K562 (cell line): ENCODE measurements around the gene DEF6. TPM values are rescaled to one million over a fixed set of nuclear protein-coding genes. Genes with fewer than 3 reads are reported as not detected.

Source experiments
- ATAC-seq: fragments of 200-7000 bp; cut with Tn5 transposase; 3 replicates; pipeline ENCODE4 v1.9.1; 2020; ENCODE audit warnings: moderate library complexity
- BruUV-seq: library from RNA; stranded (reverse); fragments of 400-500 nt; replicated peaks from 2 replicates; lab custom pipeline; 2021; lab: Mats Ljungman, UMichigan
- CTCF ChIA-PET: fragments of 300-600 bp; formaldehyde crosslinking; extraction: SDS; loops from one replicate; lab custom pipeline; 2021; ENCODE audit warnings: low intra/inter-chr PET ratio; lab: Yijun Ruan, JAX
- POLR2A ChIA-PET: fragments of 300-600, 350-650 bp; sonication (Branson Sonifier 250); formaldehyde crosslinking; extraction: SDS; loops from one replicate; lab custom pipeline; 2021; ENCODE audit warnings: antibody characterized with exemption, inconsistent platforms; lab: Yijun Ruan, JAX
- DNase-seq, 4 experiments: peaks; one replicate each; pipeline versions ENCODE4 v3.0.0 to v3.0.0-alpha.2; 2011 to 2018; ENCODE audit warnings: low spot score in 3 of 4, mixed read lengths in 3 of 4; ENCODE audit errors: extremely low read depth in 1 of 4
- FAIRE-seq: peaks from 2 replicates; lab custom pipeline; 2011; peaks lifted over from hg19 to GRCh38; lab: Jason Lieb, UNC
- H2AFZ ChIP-seq: 2 replicates; pipeline ENCODE4 v1.6.0; 2011; ENCODE audit warnings: low read depth, low read length, control low read depth, inconsistent platforms
- H3K27ac ChIP-seq: fragments of 200-600 bp; 3 replicates; pipeline ENCODE4 v1.8.0; 2011; ENCODE audit warnings: low read depth, mild to moderate bottlenecking, control low read depth, inconsistent platforms, low read length, moderate library complexity, mixed read lengths; ENCODE audit errors: extremely low read depth
- H3K27me3 ChIP-seq, 2 experiments: fragments of 300-600 bp in 1 of 2; 2 replicates in 1 of 2; 3 replicates in 1 of 2; pipeline versions ENCODE4 v1.6.0 to v1.8.0; 2011; ENCODE audit warnings: inconsistent platforms in 2 of 2, low read length in 2 of 2, mild to moderate bottlenecking in 1 of 2, mixed read lengths in 1 of 2, moderate library complexity in 1 of 2; ENCODE audit not compliant: control insufficient read depth in 2 of 2, insufficient read depth in 2 of 2
- H3K36me3 ChIP-seq: fragments of 300-600 bp; 3 replicates; pipeline ENCODE4 v1.8.0; 2011; ENCODE audit warnings: mild to moderate bottlenecking, low read length, inconsistent platforms; ENCODE audit not compliant: control insufficient read depth, insufficient read depth
- H3K4me1 ChIP-seq, 2 experiments: fragments of 200-600 bp in 1 of 2; replicated peaks in 1 of 2; 2 replicates in 1 of 2; 3 replicates in 1 of 2; pipeline versions ENCODE4 v1.5.1 to v1.8.0; 2011; ENCODE audit warnings: inconsistent platforms in 2 of 2, low read length in 2 of 2, mild to moderate bottlenecking in 1 of 2, mixed read lengths in 1 of 2, moderate library complexity in 1 of 2; ENCODE audit not compliant: control insufficient read depth in 2 of 2, insufficient read depth in 2 of 2
- H3K4me2 ChIP-seq: 2 replicates; pipeline ENCODE4 v1.6.1; 2011; ENCODE audit warnings: low read length, control low read depth, inconsistent platforms, mixed read lengths; ENCODE audit not compliant: insufficient read depth
- H3K4me3 ChIP-seq: fragments of 200-600 bp; sonication (generic), shearing (Covaris generic); 2 replicates; pipeline ENCODE4 v1.5.1; 2016; ENCODE audit warnings: control low read depth, inconsistent platforms
- H3K79me2 ChIP-seq: fragments of 200-600 bp; 3 replicates; pipeline ENCODE4 v1.8.0; 2011; ENCODE audit warnings: low read length, inconsistent platforms; ENCODE audit not compliant: control insufficient read depth, insufficient read depth
- H3K9ac ChIP-seq, 2 experiments: 2 replicates each; pipeline versions ENCODE4 v1.6.0 to v1.6.1; 2011; ENCODE audit warnings: low read depth in 2 of 2, low read length in 2 of 2, control low read depth in 1 of 2, inconsistent platforms in 1 of 2, mild to moderate bottlenecking in 1 of 2, mixed read lengths in 1 of 2; ENCODE audit not compliant: insufficient read depth in 1 of 2
- H3K9me1 ChIP-seq: one replicate; pipeline ENCODE4 v1.6.0; 2011; ENCODE audit warnings: inconsistent platforms, mild to moderate bottlenecking, low read length, moderate library complexity; ENCODE audit not compliant: control insufficient read depth, insufficient read depth
- H3K9me3 ChIP-seq: replicated peaks from 2 replicates; pipeline ENCODE4 v1.5.1; 2011; ENCODE audit warnings: low read depth, low read length, inconsistent platforms; ENCODE audit not compliant: control insufficient read depth, insufficient read depth
- H4K20me1 ChIP-seq: replicated peaks from 2 replicates; pipeline ENCODE4 v1.6.1; 2011; ENCODE audit warnings: low read length, inconsistent platforms, mixed read lengths; ENCODE audit not compliant: control insufficient read depth, insufficient read depth
- CEBPG ChIP-seq, 3 experiments: fragments of 200-800 bp in 1 of 3; sonication (Bioruptor generic) in 1 of 3; sonication (generic) in 1 of 3; formaldehyde crosslinking in 1 of 3; IDR thresholded peaks in 2 of 3; conservative IDR thresholded peaks in 1 of 3; 2 replicates each; pipeline versions ENCODE4 v1.6.1 to v1.8.0; 2016 to 2022; ENCODE audit warnings: missing compliant biosample characterization in 2 of 3, missing genetic modification characterization in 2 of 3, mild to moderate bottlenecking in 1 of 3, missing genetic modification reagents in 1 of 3
- HDAC8 ChIP-seq: fragments of 450-650 bp; IDR thresholded peaks from 2 replicates; pipeline ENCODE4 v1.6.1; 2016; ENCODE audit warnings: mild to moderate bottlenecking, missing genetic modification characterization, moderate library complexity, missing compliant biosample characterization
- RB1 ChIP-seq: fragments of 450-650 bp; IDR thresholded peaks from 2 replicates; pipeline ENCODE4 v1.6.1; 2017; ENCODE audit warnings: low read depth, mild to moderate bottlenecking
- SIN3A ChIP-seq, 2 experiments: fragments of 150-350 bp in 1 of 2; IDR thresholded peaks; 2 replicates each; pipeline ENCODE4 v1.6.1; 2011 to 2016; ENCODE audit warnings: borderline replicate concordance in 2 of 2, low read depth in 2 of 2, low read length in 2 of 2, mild to moderate bottlenecking in 2 of 2, moderate library complexity in 2 of 2; ENCODE audit not compliant: control insufficient read depth in 1 of 2
- SMARCC2 ChIP-seq: fragments of 450-650 bp; IDR thresholded peaks from 2 replicates; pipeline ENCODE4 v1.6.1; 2017; ENCODE audit warnings: antibody characterized with exemption, moderate library complexity, mild to moderate bottlenecking, low read depth
- SNIP1 ChIP-seq: fragments of 450-650 bp; IDR thresholded peaks from 2 replicates; pipeline ENCODE4 v1.7.1; 2017; ENCODE audit warnings: low read depth, mild to moderate bottlenecking
- ZBTB40 ChIP-seq, 2 experiments: fragments of 450-650 bp in 1 of 2; sonication (generic) in 1 of 2; formaldehyde crosslinking in 1 of 2; IDR thresholded peaks; 2 replicates each; pipeline versions ENCODE4 v1.7.1 to v1.9.0; 2016 to 2022; ENCODE audit warnings: inconsistent platforms in 1 of 2, mild to moderate bottlenecking in 1 of 2, missing genetic modification reagents in 1 of 2
- ZBTB7A ChIP-seq: IDR thresholded peaks from 2 replicates; pipeline ENCODE4 v1.6.1; 2011; ENCODE audit warnings: low read depth, mild to moderate bottlenecking, low read length, moderate library complexity, borderline replicate concordance; ENCODE audit not compliant: control insufficient read depth
- WGBS: fragments of 100-300 bp; shearing (Covaris generic); methylation state at CpG from one replicate; pipeline ENCODE4 v1.1.6; 2016; ENCODE audit warnings: low coverage, mixed read lengths; ENCODE audit not compliant: insufficient coverage; ENCODE audit errors: missing lambda C conversion rate; 5-methylcytosine and 5-hydroxymethylcytosine counted together
- in situ Hi-C: fragments of 300-500 bp; cut with MboI; formaldehyde crosslinking; loops from 4 replicates; pipeline ENCODE4 v1.15.0; 2018; ENCODE audit warnings: inconsistent platforms, mixed read lengths
- intact Hi-C: fragments of 100-400 bp; cut with micrococcal nuclease; formaldehyde crosslinking; loops from 2 replicates; pipeline ENCODE4 v1.14.2; 2022
- polyA plus RNA-seq, 8 experiments: library from polyadenylated mRNA; depleted of rRNA in 4 of 8; stranded (reverse) in 5 of 8; unstranded in 3 of 8; fragments of >200 nt; fragmentation: Nextera tagmentation in 2 of 8; fragmentation: Illumina TruSeq in 1 of 8; extraction: Ambion mirVana in 2 of 8; extraction: Trizol in 1 of 8; gene quantifications; 2 replicates each; pipeline versions ENCODE4 v1.2.1 to v1.2.3, GENCODE V29; 2011 to 2014; ENCODE audit warnings: inconsistent platforms in 1 of 8, missing spikeins in 1 of 8
- total RNA-seq, 7 experiments: library from RNA; depleted of rRNA in 6 of 7; stranded (reverse); fragments of >200 nt in 6 of 7; fragmentation: Illumina TruSeq in 2 of 7; extraction: Trizol in 2 of 7; gene quantifications; 2 replicates each; pipeline versions ENCODE4 v1.2.1 to v1.2.3, GENCODE V29; 2011 to 2021; ENCODE audit warnings: low replicate concordance in 1 of 7

DEF6 gene
- total and polyA plus RNA-seq, 9 of the 15 experiments (the other 6 are each of a cell fraction or from before 2014, with no cell fraction given) = 1.3 to 44.6 (median 22.7) TPM

- Histone ChIP-seq H3K9ac (peak overlapping the region; percentile 83 to 96), H3K79me2 (peaks cover 34% of the 10 kb centered on the region), H3K4me3 (peak overlapping the region; percentile 79), H3K27ac (peak overlapping the region; percentile 95), H3K4me1 (peaks cover 18 to 40% of the 10 kb centered on the region in 2 experiments), H3K4me2 (peak overlapping the region; percentile 98), H3K27me3 (no peaks in the 10 kb centered on the region), H2AFZ (peak overlapping the region; percentile 97), H3K9me3 (no peaks in the 10 kb centered on the region), H4K20me1 (no peaks in the 10 kb centered on the region), H3K9me1 (no peaks in the 10 kb centered on the region), H3K36me3 (no peaks in the 10 kb centered on the region)
- ChIA-PET CTCF (no interaction called here), POLR2A (interaction anchor here (0.5 to 2.6 kb wide), 22 partner anchors 8 to 1338 kb away, joined by 3 to 34 read pairs (median 4); partner anchors contain the start of genes RPL10A and TEAD3)
- DNase-seq (peak; percentile 67 to 80 (median 72)), ATAC-seq (peak; percentile 62), FAIRE-seq (no peak)
- intact Hi-C loops (no loop called here), in situ Hi-C loops (no loop called here)
- no TSS peak for BruUV-seq
- WGBS = 0% methylated on average over 20 of the region's 20 CpGs
- TF ChIP-seq SNIP1 (peak; percentile 66; the same call in 1 of the 2 replicates), SMARCC2 (0 out of 2 replicates have a peak, but pooled peaks have one; percentile 44), HDAC8 (tag) (0 out of 2 replicates have a peak, but pooled peaks have one; percentile 10), CEBPG (CRISPR knock-in tag; IDR thresholded peaks at IDR 0.05) (no peak), CEBPG (tag; conservative IDR thresholded peaks at IDR 0.05 in 1 of 2, IDR thresholded peaks at IDR 0.05 in 1 of 2) (no peak; a peak in 1 of 4 replicates), SIN3A (IDR thresholded peaks at IDR 0.05; ENCODE audit: borderline replicate concordance in 2 of 2, control insufficient read depth in 1 of 2, low read depth in 2 of 2, low read length in 2 of 2) (0 out of 4 replicates have a peak, but pooled peaks of 1 of the 2 experiments have one; percentile 21), RB1 (peak; percentile 8; the same call in 1 of the 2 replicates), ZBTB40 (IDR thresholded peaks at IDR 0.05) (0 out of 2 replicates have a peak, but pooled peaks have one; percentile 9), ZBTB40 (CRISPR knock-in tag; IDR thresholded peaks at IDR 0.05) (no peak), ZBTB7A (peak; percentile 29; the same call in 1 of the 2 replicates)
Measured at GRCh38 chr6:35258858-35259193, 38.8 kb upstream of the DEF6 start.
